ENCODE results near the gene TCL1B.

TCL1B gene

DNA sequence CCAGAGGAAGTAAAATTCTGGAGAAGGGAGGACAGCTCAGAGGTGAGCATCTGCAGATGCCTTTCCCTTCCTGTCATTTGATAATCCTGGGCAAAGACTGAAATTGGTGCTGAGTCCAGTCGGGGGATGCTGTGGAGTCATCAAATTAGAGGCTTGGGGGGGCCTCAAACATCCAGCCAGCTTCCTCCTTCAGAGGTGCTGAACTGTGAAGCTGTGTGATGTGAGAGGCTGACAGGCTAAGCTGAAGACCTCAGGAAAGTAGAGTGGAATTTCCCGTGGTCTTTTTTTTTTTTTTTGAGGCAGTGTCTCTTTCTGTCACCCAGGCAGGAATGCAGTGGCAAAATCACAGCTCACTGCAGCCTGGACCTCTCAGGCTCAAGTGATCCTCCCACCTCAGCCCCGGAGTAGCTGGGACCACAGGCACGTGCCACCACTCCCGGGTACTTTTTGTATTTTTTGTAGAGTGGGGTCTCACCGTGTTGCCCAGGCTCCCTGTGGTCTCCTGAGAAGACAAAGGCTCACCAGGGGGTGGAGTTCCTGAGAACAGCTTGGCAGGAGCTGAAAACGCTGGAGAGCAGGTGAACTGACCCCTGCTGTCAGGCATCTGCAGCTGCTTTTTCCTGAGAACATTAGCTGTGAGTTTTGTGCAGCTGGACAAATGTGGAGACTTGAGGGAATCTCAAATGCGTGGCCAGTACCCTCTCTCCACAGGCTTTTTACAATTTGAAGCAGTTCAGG, 6.1 kb upstream of the TCL1B start:
- Mint-ChIP-seq H3K9me3 (no peaks in the 10 kb centered on the region), H3K4me3 (no peak overlapping the region), H3K36me3 (no peaks in the 10 kb centered on the region), H3K4me1 (no peaks in the 10 kb centered on the region), H3K27ac (no peak overlapping the region), H3K27me3 (peaks cover 26% of the 10 kb centered on the region)
- CTCF ChIA-PET = no interaction called here
- DNase-seq = no peak

DNA sequence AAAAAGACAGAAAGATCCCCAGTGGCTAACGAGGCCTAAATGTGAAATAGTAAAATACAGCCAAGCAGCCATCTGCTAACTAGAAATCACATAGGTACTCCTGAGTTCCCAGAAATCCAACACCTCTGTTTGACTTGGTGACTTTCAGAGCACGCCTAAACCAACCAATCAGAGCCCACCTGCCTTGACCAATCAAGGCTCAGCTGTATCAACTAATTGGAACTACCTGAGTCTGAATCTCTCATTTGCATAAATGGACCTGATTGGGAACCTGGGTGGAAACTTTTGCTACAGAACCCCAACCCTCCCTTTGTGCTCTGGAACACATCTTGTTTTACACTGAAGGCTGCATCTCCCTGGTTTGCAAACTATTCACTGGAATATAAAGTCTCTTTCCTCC, 5.1 kb upstream of the TCL1B start:
- Mint-ChIP-seq H3K4me3 (no peak overlapping the region), H3K4me1 (no peaks in the 10 kb centered on the region), H3K27me3 (peaks cover 25% of the 10 kb centered on the region), H3K9me3 (no peaks in the 10 kb centered on the region), H3K27ac (no peak overlapping the region), H3K36me3 (no peaks in the 10 kb centered on the region)
- CTCF ChIA-PET = interaction anchor here (0.6 kb wide), 1 partner anchor 754 kb away, joined by 3 read pairs; no protein-coding TSS in a partner anchor
- no peak for DNase-seq

DNA sequence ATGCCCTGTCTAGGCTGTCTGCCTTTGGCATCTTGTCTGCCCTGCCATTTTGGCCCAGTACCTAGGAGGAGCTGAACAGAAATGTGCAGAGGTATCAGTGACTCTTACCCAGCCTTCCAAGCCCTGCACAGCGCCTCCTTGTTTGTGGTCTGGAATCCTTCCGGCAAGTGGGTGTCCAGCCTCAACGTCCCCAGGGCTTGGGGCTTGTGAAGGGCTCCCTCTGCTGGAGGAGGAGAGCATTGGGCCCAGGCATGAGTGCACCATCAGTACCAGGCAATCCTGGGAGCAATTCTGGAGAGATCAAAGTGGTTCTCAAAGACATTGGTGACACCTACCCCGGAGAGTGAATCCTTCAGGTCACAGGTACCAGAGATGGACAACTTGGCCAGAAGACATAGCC, 2.4 kb upstream of the TCL1B start:
- CTCF ChIA-PET = interaction anchor here (0.8 to 3.0 kb wide), 6 partner anchors 16 to 312 kb away, joined by 3 to 30 read pairs (median 4); no protein-coding TSS in a partner anchor
- Mint-ChIP-seq H3K4me3 (no peak overlapping the region), H3K4me1 (no peaks in the 10 kb centered on the region), H3K27ac (no peak overlapping the region), H3K36me3 (no peaks in the 10 kb centered on the region), H3K27me3 (peaks cover 21% of the 10 kb centered on the region), H3K9me3 (no peaks in the 10 kb centered on the region)
- peak; percentile 47 for DNase-seq

- Mint-ChIP-seq H3K27me3 (peaks cover 17% of the 10 kb centered on the region), H3K4me3 (no peak overlapping the region), H3K27ac (no peak overlapping the region), H3K9me3 (no peaks in the 10 kb centered on the region), H3K36me3 (no peaks in the 10 kb centered on the region), H3K4me1 (no peaks in the 10 kb centered on the region)
- no peak for DNase-seq
- CTCF ChIA-PET = interaction anchor here (0.7 kb wide), 1 partner anchor 77 kb away, joined by 3 read pairs; no protein-coding TSS in a partner anchor
Measured at GRCh38 chr14:95686935-95687334, 709 bp downstream of the TCL1B start.

GRCh38 chr14:95689441-95689840, 3.2 kb downstream of the TCL1B start:
- CTCF ChIA-PET = no interaction called here
- no peaks in the 10 kb centered on the region for H3K4me1 Mint-ChIP-seq

DNA sequence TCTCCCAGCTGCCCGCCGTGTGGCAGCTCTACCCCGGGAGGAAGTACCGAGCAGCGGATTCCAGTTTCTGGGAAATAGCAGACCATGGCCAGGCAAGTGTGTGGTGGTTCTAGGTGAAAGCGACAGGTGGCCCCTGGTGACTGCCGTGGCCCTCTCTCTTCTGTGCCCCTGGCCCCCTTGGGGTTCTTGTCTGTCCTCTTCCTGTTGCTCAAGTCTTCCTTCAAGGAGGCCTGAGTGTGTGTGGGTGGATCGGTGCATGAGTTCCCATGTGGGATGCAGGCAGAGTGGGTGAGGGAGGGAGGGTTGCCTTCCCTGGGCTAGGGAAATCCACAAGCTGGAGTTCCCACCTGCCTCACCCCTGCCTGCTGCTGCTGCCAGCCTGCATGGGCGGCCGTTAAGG, 4.6 kb downstream of the TCL1B start:
- Mint-ChIP-seq H3K27me3 (peaks cover 18% of the 10 kb centered on the region), H3K4me1 (no peaks in the 10 kb centered on the region)
- CTCF ChIA-PET = interaction anchor here (1.4 kb wide), 1 partner anchor 128 kb away, joined by 3 read pairs; no protein-coding TSS in a partner anchor

More at GRCh38 chr14:95689441-95689840, 3.2 kb downstream of the TCL1B start:
- Mint-ChIP-seq H3K9me3 (no peaks in the 10 kb centered on the region), H3K4me3 (no peak overlapping the region), H3K36me3 (no peaks in the 10 kb centered on the region), H3K27me3 (peaks cover 18% of the 10 kb centered on the region), H3K27ac (no peak overlapping the region)
- DNase-seq = no peak

GRCh38 chr14:95691591-95691990, 5.4 kb downstream of the TCL1B start:
- no peaks in the 10 kb centered on the region for H3K9me3 Mint-ChIP-seq
- H3K4me1 Mint-ChIP-seq = no peaks in the 10 kb centered on the region
- peaks cover 18% of the 10 kb centered on the region for H3K27me3 Mint-ChIP-seq
- CTCF ChIA-PET = interaction anchor here (1.4 kb wide), 1 partner anchor 129 kb away, joined by 3 read pairs; no protein-coding TSS in a partner anchor
- no peaks in the 10 kb centered on the region for H3K36me3 Mint-ChIP-seq
- no peak overlapping the region for H3K4me3 Mint-ChIP-seq
- no peak for DNase-seq
- H3K27ac Mint-ChIP-seq = no peak overlapping the region

More for the DNA sequence above, 4.6 kb downstream of the TCL1B start:
- H3K36me3 Mint-ChIP-seq = no peaks in the 10 kb centered on the region
- H3K4me3 Mint-ChIP-seq = no peak overlapping the region
- DNase-seq = no peak
- H3K9me3 Mint-ChIP-seq = no peaks in the 10 kb centered on the region
- no peak overlapping the region for H3K27ac Mint-ChIP-seq

DNA sequence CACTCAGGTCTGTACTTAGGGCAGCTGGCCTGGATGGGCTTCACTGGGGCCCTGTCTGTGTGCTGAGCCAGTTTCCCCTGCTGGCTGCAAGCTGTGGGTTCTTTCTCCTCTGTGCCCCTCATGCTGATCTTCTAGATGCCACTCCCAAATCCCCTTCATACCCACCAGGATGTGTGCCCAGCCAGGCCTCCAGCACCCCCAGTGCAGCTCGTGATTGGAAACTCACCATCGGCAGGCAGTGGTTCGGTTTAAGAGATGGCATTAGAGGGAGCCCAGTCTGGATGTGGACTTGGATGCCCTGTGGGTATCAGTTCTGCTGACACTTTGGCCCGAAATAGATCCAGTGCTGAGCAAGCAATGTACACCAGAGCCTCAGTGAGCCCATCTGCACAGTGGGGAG, 5.9 kb downstream of the TCL1B start:
- CTCF ChIA-PET = interaction anchor here (1.4 kb wide), 1 partner anchor 130 kb away, joined by 3 read pairs; no protein-coding TSS in a partner anchor
- Mint-ChIP-seq H3K36me3 (no peaks in the 10 kb centered on the region), H3K27me3 (peaks cover 18% of the 10 kb centered on the region), H3K4me1 (no peaks in the 10 kb centered on the region), H3K27ac (no peak overlapping the region), H3K4me3 (no peak overlapping the region), H3K9me3 (no peaks in the 10 kb centered on the region)
- DNase-seq = no peak

DNA sequence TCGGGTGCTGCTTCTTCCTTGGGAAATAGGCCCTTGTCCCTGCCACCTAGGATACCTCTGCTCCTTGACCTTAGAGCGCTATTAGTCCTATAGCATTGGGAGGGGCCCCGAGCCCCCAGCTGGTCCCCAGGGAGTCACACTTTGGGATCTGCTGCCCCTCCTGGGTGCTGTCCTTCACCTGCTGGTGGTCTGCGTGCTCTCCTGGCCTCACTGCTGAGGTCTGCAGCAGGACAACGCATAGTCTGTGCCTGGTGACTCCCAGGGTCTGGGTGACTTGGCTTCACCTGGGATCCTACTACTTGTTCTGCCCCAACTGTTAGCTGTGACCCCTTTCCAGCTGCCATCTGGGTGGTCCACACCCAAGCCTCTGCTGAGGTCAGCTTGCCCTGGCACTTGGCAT, 8.8 kb downstream of the TCL1B start:
- H3K27me3 Mint-ChIP-seq = peaks cover 21% of the 10 kb centered on the region
- no peaks in the 10 kb centered on the region for H3K36me3 Mint-ChIP-seq
- CTCF ChIA-PET = no interaction called here
- H3K9me3 Mint-ChIP-seq = no peaks in the 10 kb centered on the region
- no peak for DNase-seq
- no peak overlapping the region for H3K4me3 Mint-ChIP-seq
- H3K27ac Mint-ChIP-seq = no peak overlapping the region
- no peaks in the 10 kb centered on the region for H3K4me1 Mint-ChIP-seq

GRCh38 chr14:95695913-95696312, 9.7 kb downstream of the TCL1B start:
- Mint-ChIP-seq H3K27me3 (peaks cover 17% of the 10 kb centered on the region), H3K4me3 (no peak overlapping the region), H3K4me1 (no peaks in the 10 kb centered on the region), H3K9me3 (no peaks in the 10 kb centered on the region), H3K36me3 (no peaks in the 10 kb centered on the region), H3K27ac (no peak overlapping the region)
- DNase-seq = no peak
- CTCF ChIA-PET = no interaction called here

DNA sequence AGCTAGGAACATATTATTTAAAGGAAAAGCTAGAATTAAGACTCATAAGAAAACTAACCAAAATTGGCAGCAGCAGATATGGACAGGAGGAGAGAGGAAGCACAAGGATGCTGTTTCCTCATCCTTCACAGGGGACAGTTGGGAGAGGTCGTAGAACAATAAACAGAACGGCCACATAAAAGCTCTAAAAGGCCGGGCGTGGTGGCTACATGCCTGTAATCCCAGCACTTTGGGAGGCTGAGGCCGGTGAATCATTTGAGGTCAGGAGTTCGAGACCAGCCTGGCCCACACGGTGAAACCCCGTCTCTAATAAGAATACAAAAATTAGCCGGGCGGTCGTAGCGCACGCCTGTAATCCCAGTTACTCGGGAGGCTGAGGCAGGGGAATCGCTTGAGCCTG, 10.5 kb downstream of the TCL1B start:
- Mint-ChIP-seq H3K36me3 (no peaks in the 10 kb centered on the region), H3K4me3 (no peak overlapping the region)

DNA sequence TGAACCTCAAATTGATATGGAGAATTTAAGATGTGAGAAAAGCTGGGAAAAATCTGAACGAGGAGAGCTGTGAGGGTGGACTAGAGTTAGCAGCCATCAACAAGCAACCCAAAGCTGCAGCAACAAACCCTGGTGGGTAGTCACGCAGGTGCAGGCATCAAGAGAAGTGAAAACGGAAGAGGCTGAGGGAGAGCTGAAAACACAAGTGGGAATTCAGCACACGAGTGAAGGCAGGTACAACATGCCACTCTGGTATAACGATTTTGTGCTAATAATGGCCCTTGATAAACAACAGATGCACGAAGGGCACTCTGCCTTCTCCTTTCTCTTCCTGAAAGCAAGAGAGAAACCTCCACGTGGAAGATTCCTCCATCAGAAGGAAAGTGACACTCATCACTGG, 11.5 kb downstream of the TCL1B start:
- no peak for DNase-seq
- no peak overlapping the region for H3K27ac Mint-ChIP-seq
- no peaks in the 10 kb centered on the region for H3K9me3 Mint-ChIP-seq
- no peaks in the 10 kb centered on the region for H3K4me1 Mint-ChIP-seq
- peaks cover 5% of the 10 kb centered on the region for H3K27me3 Mint-ChIP-seq
- H3K36me3 Mint-ChIP-seq = no peaks in the 10 kb centered on the region
- no peak overlapping the region for H3K4me3 Mint-ChIP-seq
- CTCF ChIA-PET = no interaction called here

More for the DNA sequence above, 10.5 kb downstream of the TCL1B start:
- no peaks in the 10 kb centered on the region for H3K9me3 Mint-ChIP-seq
- CTCF ChIA-PET = no interaction called here
- peaks cover 13% of the 10 kb centered on the region for H3K27me3 Mint-ChIP-seq
- DNase-seq = no peak
- H3K4me1 Mint-ChIP-seq = no peaks in the 10 kb centered on the region
- no peak overlapping the region for H3K27ac Mint-ChIP-seq

DNA sequence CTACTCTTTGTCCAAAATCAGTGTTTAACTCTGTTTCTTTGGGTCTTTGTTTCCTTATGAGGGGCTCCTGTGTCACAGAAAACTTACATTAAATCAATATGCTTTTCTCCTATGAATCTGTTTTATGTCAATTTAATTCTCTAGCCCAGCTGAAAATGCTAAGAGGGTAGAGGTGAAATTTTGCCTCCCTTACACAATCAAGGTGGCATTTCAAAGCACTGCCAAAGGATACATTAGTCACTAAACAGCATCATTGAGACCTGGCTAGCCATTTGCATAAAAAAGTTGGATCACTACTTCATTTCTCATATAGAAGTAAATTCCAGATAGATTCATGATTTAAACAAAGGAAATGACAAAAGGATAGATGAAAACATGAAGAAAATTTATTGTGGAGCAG, 12.1 kb downstream of the TCL1B start:
- peaks cover 3% of the 10 kb centered on the region for H3K27me3 Mint-ChIP-seq
- no peaks in the 10 kb centered on the region for H3K36me3 Mint-ChIP-seq
- no peaks in the 10 kb centered on the region for H3K9me3 Mint-ChIP-seq
- no peaks in the 10 kb centered on the region for H3K4me1 Mint-ChIP-seq
- CTCF ChIA-PET = no interaction called here
- no peak overlapping the region for H3K4me3 Mint-ChIP-seq
- no peak overlapping the region for H3K27ac Mint-ChIP-seq
- DNase-seq = no peak

- peaks cover 3% of the 10 kb centered on the region for H3K27me3 Mint-ChIP-seq
- no peak overlapping the region for H3K4me3 Mint-ChIP-seq
- H3K36me3 Mint-ChIP-seq = no peaks in the 10 kb centered on the region
- H3K9me3 Mint-ChIP-seq = no peaks in the 10 kb centered on the region
- H3K27ac Mint-ChIP-seq = no peak overlapping the region
- no peaks in the 10 kb centered on the region for H3K4me1 Mint-ChIP-seq
- no peak for DNase-seq
- CTCF ChIA-PET = no interaction called here
Measured at GRCh38 chr14:95699412-95699811, 13.2 kb downstream of the TCL1B start.

GRCh38 chr14:95700221-95700976, 14.2 kb downstream of the TCL1B start:
- no peaks in the 10 kb centered on the region for H3K9me3 Mint-ChIP-seq
- H3K36me3 Mint-ChIP-seq = no peaks in the 10 kb centered on the region
- H3K4me1 Mint-ChIP-seq = no peaks in the 10 kb centered on the region
- CTCF ChIA-PET = no interaction called here
- H3K4me3 Mint-ChIP-seq = no peak overlapping the region
- H3K27me3 Mint-ChIP-seq = peaks cover 3% of the 10 kb centered on the region
- DNase-seq = no peak
- no peak overlapping the region for H3K27ac Mint-ChIP-seq

Measured in activated naive CD4-positive, alpha-beta T cell treated with anti-CD3 and anti-CD28 coated beads, Interleukin-2, amount 10 ng/mL, durations not matched to agents 7 days and 5 days (primary cell).